ENCODE results near the gene GBGT1. TPM values are rescaled to one million over a fixed set of nuclear protein-coding genes. Genes with fewer than 3 reads are reported as not detected.

Gene GBGT1
- total RNA-seq, 1 donor from 2014 or later, result 9.4 TPM

DNA sequence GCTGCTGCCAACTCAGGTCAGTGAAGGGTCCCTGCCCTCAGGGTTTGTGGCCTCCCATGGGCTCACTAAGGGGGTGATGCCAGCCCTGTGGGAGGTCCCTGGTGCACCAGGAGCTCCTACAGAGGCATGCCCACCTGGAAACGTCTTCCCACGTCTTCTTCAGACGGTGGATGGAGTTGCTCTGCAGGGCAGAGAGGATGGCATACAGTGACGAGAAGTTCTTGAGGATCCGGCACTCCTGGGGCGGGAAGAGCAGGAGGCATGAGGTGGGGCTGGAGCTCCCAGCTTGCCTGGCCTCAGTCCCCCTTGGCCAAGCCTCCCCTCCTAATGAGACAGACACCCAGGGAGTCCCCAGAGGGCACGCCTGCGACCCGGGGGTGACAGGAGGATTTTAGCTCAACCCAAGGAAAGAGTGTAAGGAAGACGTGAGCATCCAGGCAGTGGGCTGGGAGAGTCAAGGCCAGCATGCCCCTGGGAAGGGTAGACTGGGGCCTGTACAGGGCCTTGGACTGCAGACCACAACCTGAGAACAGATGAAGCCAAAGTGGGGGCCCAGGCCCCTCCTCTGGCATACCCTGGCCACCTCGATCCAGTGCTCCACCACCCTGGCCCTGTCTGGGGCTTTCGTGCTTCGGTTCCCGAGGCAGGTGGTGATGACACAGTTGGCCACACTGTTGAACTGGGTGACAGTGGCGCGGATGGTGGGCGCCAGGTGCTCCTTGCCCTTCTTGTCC, 57.0 kb downstream of the GBGT1 start:
- Mint-ChIP-seq H3K27me3 (ENCODE audit: insufficient read depth) (no peaks in the 10 kb centered on the region), H3K36me3 (ENCODE audit: low read depth) (peaks cover 37% of the 10 kb centered on the region), H3K4me3 (no peak overlapping the region)

GRCh38 chr9:133105461-133105770, 58.3 kb downstream of the GBGT1 start:
- no peak overlapping the region for H3K4me3 Mint-ChIP-seq
- DNase-seq (ENCODE audit: low spot score), result no peak
- H3K27ac Mint-ChIP-seq, result no peak overlapping the region
- H3K27me3 Mint-ChIP-seq (ENCODE audit: insufficient read depth), result no peaks in the 10 kb centered on the region
- intact Hi-C loops (cut with micrococcal nuclease), result loop anchor here (10.0 kb wide), 1 partner anchor 61 kb away; no protein-coding TSS in a partner anchor
- peaks cover 44% of the 10 kb centered on the region for H3K36me3 Mint-ChIP-seq (ENCODE audit: low read depth)
- H3K9me3 Mint-ChIP-seq, result no peaks in the 10 kb centered on the region
- H3K4me1 Mint-ChIP-seq (ENCODE audit: low read depth), result no peaks in the 10 kb centered on the region

More for the DNA sequence above, 57.0 kb downstream of the GBGT1 start:
- intact Hi-C loops (cut with micrococcal nuclease), result loop anchor here (10.0 kb wide), 1 partner anchor 62 kb away; no protein-coding TSS in a partner anchor
- Mint-ChIP-seq H3K9me3 (no peaks in the 10 kb centered on the region), H3K27ac (peak overlapping the region; percentile 14), H3K4me1 (ENCODE audit: low read depth) (no peaks in the 10 kb centered on the region)
- no peak for DNase-seq (ENCODE audit: low spot score)

DNA sequence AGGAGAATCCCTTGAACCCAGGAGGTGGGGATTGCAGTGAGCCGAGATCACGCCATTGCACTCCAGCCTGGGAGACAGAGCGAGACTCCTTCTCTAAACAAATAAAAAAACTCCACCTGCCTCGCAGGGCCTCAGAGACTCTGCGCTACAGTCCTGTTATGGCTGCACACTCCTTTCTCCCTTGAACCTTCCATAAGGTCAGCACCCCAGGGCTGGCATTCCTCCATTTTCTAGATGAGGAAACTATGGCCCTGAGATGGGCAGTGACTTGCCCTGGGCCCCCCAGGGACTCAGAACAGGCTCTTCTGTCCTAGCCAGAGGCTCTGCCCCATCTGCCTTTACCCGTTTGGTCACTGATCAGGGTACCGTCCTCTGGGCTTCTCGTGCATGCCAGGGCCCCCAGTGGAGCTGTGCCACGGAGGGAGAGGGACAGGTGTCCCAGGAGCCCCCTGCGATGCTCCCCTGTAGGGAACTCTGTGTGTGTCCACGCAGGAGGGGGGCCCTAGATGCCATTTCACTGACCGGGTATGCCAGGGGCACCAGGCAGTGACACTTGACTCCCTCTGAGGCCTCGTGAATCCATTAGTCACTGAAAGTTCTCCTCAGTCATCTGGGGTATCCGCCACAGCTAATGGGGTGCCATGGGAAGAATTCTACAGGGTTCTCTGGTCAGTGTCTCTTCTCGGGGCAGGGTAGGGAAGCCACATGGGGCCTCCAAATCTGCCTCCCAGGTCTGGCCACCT, 58.8 kb downstream of the GBGT1 start:
- Mint-ChIP-seq H3K27ac (no peak overlapping the region), H3K36me3 (ENCODE audit: low read depth) (peaks cover 41% of the 10 kb centered on the region), H3K4me3 (no peak overlapping the region), H3K9me3 (no peaks in the 10 kb centered on the region), H3K4me1 (ENCODE audit: low read depth) (no peaks in the 10 kb centered on the region), H3K27me3 (ENCODE audit: insufficient read depth) (no peaks in the 10 kb centered on the region)
- no peak for DNase-seq (ENCODE audit: low spot score)
- intact Hi-C loops (cut with micrococcal nuclease), result loop anchor here (10.0 kb wide), 1 partner anchor 60 kb away; no protein-coding TSS in a partner anchor

- no peak for DNase-seq (ENCODE audit: low spot score)
- no peaks in the 10 kb centered on the region for H3K27me3 Mint-ChIP-seq (ENCODE audit: insufficient read depth)
- no peaks in the 10 kb centered on the region for H3K9me3 Mint-ChIP-seq
- H3K4me3 Mint-ChIP-seq, result no peak overlapping the region
- no peaks in the 10 kb centered on the region for H3K4me1 Mint-ChIP-seq (ENCODE audit: low read depth)
- intact Hi-C loops (cut with micrococcal nuclease), result loop anchor here (1.0 to 10.0 kb wide), 2 partner anchors 40 to 59 kb away; no protein-coding TSS in a partner anchor
- H3K36me3 Mint-ChIP-seq (ENCODE audit: low read depth), result peaks cover 43% of the 10 kb centered on the region
- no peak overlapping the region for H3K27ac Mint-ChIP-seq
Measured at GRCh38 chr9:133103987-133104505, 59.7 kb downstream of the GBGT1 start.

DNA sequence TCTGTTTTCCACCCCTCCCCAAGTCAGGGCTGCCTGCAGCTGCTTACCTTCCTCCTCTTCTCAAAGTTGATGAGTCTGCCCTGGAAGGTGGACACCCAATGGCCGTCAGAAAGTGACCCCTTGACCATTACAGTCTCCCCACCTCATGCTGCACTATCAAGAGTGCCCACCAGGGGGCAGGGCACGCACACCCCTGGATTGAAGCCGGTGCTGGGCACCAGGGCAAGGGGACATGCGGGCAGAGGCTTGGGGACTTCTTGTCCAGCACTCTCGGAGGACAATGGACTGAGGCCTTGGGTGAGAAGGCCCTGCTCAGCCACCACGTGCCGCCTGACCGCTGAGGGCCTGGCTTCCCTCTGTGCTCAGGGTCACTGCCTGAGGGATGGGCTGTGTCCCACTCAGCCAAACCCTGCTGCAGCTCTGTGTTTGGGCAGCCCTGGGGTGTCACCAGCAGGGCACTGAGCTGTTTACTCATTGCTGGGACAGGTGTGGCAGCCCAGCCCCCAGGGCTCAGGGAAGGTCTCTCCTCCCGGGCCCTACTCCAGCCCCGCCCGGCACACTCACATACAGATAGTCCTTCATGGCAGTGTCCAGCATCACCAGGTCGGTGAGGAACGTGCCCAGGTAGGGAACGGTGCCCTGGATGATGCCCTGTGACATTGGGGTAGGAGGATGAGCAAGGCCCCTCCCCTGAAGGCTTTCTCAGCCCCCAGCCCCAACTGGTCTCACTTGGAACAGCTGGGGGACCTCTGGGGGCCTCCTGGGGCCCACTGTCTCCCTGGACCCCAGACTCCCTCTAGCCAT, 60.3 kb downstream of the GBGT1 start:
- Mint-ChIP-seq H3K36me3 (ENCODE audit: low read depth) (peaks cover 47% of the 10 kb centered on the region), H3K4me3 (no peak overlapping the region), H3K27me3 (ENCODE audit: insufficient read depth) (no peaks in the 10 kb centered on the region), H3K9me3 (no peaks in the 10 kb centered on the region), H3K27ac (peak overlapping the region; percentile 70), H3K4me1 (ENCODE audit: low read depth) (no peaks in the 10 kb centered on the region)
- intact Hi-C loops (cut with micrococcal nuclease), result loop anchor here (1.0 to 10.0 kb wide), 2 partner anchors 41 to 59 kb away; no protein-coding TSS in a partner anchor
- DNase-seq (ENCODE audit: low spot score), result peak; percentile 41

Other genes with a start within 250 kb of the GBGT1 start
- 30.2 and 34.8 TPM in 2 replicates for gene TSC1, start 219.3 kb downstream of the GBGT1 start, total RNA-seq
- gene GFI1B, start 185.2 kb downstream of the GBGT1 start, total RNA-seq, result not detected in 2 replicates
- 87.8 and 89.0 TPM in 2 replicates for gene GTF3C5, start 132.9 kb downstream of the GBGT1 start, total RNA-seq
- 1.8 and 2.0 TPM in 2 replicates for gene CEL, start 101.9 kb downstream of the GBGT1 start, total RNA-seq
- gene RALGDS, start 42.7 kb downstream of the GBGT1 start, total RNA-seq, result 88.7 and 94.4 TPM in 2 replicates
- gene OBP2B, start 45.3 kb upstream of the GBGT1 start, total RNA-seq, result not detected in 2 replicates
- gene ABO, start 111.3 kb upstream of the GBGT1 start, total RNA-seq, result 0.34 and 0.60 TPM in 2 replicates
- 29.0 and 29.8 TPM in 2 replicates for gene SURF6, start 172.3 kb upstream of the GBGT1 start, total RNA-seq
- gene MED22, start 184.2 kb upstream of the GBGT1 start, total RNA-seq, result 37.9 and 40.5 TPM in 2 replicates
- gene RPL7A, start 184.3 kb upstream of the GBGT1 start, total RNA-seq, result 2,401 and 2,463 TPM in 2 replicates
- 36.3 and 37.7 TPM in 2 replicates for gene SURF1, start 192.6 kb upstream of the GBGT1 start, total RNA-seq
- 28.6 and 30.9 TPM in 2 replicates for gene SURF2, start 192.6 kb upstream of the GBGT1 start, total RNA-seq
- 236 and 242 TPM in 2 replicates for gene SURF4, start 212.1 kb upstream of the GBGT1 start, total RNA-seq
- 0.64 and 1.5 TPM in 2 replicates for gene STKLD1, start 212.5 kb upstream of the GBGT1 start, total RNA-seq

All from activated T-helper 1 cell treated with anti-CD3 and anti-CD28 coated beads, Interleukin-12 subunit alpha, Interleukin-12 subunit beta, Interleukin-2, Interleukin-4 antibody, amounts not matched to agents 30 ng/mL and 10 ng/mL and 1 ng/mL, durations not matched to agents 14 hours and 24 hours and 36 hours (primary cell).